Measurements from ENCODE around the gene U2AF2. TPM values are rescaled to one million over a fixed set of nuclear protein-coding genes. Genes with fewer than 3 reads are reported as not detected.

The U2AF2 gene
- total RNA-seq, 1 donor from 2014 or later: 143 TPM

DNA sequence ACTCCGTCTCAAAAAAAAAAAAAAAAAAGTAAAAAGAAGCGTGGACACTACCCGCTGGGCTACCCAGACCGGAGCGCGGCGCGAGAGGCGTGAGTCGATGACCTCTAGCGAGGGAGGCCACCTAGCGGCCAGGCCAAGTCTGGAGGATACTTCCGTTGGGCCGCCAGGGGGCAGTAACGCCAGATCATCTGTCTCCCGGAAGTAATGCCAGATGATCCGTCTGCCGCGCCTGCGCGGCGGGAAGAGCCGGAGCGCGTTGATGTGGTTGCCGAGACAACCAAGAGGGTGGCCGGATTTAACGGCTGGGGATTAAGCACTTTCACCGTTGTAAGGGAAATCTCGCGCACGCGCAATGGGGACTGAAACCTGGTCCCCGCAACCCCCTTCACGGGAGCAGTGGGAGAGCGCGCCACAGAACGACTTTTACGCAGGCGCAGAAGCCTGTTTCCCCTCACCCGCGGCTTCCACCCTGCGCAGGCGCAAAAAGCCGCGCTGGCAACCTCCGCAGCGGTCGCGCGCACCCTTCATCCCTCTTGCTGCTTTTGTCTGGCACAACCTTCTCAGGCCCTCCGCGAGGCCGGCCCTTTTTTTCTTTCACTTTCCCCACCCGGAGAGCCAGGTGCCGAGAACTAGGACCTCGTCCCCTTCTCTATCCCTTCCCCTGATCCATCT lies 1.0 kb upstream of the U2AF2 start:
- H3K9me3 ChIP-seq: no peaks in the 10 kb centered on the region
- no peaks in the 10 kb centered on the region for H3K27me3 ChIP-seq (ENCODE audit: low read depth)
- H3K27ac ChIP-seq: peak overlapping the region; percentile 98
- peak; percentile 98 for DNase-seq
- peaks cover 46% of the 10 kb centered on the region for H3K4me1 ChIP-seq
- ATAC-seq: peak; percentile 77 to 87
- intact Hi-C loops (cut with DNase I): no loop called here
- H3K36me3 ChIP-seq: peaks cover 11% of the 10 kb centered on the region
- TF ChIP-seq, protein P1, sequence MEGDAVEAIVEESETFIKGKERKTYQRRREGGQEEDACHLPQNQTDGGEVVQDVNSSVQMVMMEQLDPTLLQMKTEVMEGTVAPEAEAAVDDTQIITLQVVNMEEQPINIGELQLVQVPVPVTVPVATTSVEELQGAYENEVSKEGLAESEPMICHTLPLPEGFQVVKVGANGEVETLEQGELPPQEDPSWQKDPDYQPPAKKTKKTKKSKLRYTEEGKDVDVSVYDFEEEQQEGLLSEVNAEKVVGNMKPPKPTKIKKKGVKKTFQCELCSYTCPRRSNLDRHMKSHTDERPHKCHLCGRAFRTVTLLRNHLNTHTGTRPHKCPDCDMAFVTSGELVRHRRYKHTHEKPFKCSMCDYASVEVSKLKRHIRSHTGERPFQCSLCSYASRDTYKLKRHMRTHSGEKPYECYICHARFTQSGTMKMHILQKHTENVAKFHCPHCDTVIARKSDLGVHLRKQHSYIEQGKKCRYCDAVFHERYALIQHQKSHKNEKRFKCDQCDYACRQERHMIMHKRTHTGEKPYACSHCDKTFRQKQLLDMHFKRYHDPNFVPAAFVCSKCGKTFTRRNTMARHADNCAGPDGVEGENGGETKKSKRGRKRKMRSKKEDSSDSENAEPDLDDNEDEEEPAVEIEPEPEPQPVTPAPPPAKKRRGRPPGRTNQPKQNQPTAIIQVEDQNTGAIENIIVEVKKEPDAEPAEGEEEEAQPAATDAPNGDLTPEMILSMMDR (IDR thresholded peaks at IDR 0.05): peak; percentile 98
- H3K4me3 ChIP-seq: peak overlapping the region; percentile 95

DNA sequence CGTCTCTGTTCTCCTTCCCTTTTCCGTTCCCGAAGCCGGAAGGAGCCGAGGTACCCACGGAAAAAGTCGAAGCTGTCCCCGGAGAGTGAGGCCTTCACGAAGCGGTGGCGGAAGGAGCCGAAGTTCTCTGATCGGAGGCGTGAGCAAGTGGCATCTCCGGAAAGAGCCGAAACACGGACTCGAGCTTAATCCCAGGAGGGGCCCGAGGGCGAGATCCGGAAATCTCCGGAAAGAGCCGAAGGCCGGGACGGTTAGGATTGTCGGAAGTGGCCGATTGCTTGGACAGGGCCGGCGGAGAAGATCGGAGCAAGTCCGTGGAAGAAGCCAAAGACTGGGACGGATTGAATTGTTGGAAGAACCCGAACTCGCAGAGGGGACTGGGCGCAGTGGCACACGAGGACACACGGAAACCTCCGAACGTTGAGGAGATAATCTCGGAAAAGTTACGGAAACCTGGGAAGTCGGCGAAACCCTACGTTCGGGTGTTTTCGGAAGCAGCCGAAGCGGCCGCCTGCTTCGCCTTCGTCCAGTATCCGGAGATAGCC lies 440 bp upstream of the U2AF2 start:
- TF ChIP-seq, protein P1 (IDR thresholded peaks at IDR 0.05): no peak

DNA sequence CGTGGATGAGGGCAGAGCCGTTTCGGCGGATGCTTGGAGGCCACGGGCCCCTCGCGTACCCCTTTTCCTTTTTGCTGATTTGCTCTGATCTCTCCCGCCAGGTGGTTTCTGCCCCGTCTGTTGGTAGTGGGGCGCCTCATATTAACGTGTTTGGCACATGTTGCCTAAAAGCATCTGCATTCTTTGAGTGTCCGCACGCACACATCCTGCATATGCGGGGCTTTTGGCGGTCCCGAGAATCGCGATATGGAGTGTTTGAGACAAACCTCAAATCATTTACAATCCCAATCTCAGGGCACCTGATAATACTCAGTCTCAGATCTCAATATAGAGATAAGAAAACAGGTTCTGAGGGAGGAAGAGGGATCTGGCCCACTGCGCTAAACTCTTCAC lies 809 bp downstream of the U2AF2 start:
- Histone ChIP-seq H3K27ac (peak overlapping the region; percentile 98), H3K9me3 (no peaks in the 10 kb centered on the region), H3K36me3 (peaks cover 30% of the 10 kb centered on the region), H3K27me3 (ENCODE audit: low read depth) (no peaks in the 10 kb centered on the region), H3K4me3 (peak overlapping the region; percentile 95), H3K4me1 (peaks cover 49% of the 10 kb centered on the region)
- ATAC-seq: no peak
- intact Hi-C loops (cut with DNase I): no loop called here
- DNase-seq: no peak
- TF ChIP-seq, protein P1 (IDR thresholded peaks at IDR 0.05): no peak

More for the DNA sequence above, 440 bp upstream of the U2AF2 start:
- H3K27ac ChIP-seq: peak overlapping the region; percentile 98
- DNase-seq (peak; percentile 99), ATAC-seq (peak; percentile 90 to 91)
- peak overlapping the region; percentile 95 for H3K4me3 ChIP-seq
- H3K27me3 ChIP-seq (ENCODE audit: low read depth): no peaks in the 10 kb centered on the region
- H3K4me1 ChIP-seq: peaks cover 46% of the 10 kb centered on the region
- H3K36me3 ChIP-seq: peaks cover 17% of the 10 kb centered on the region
- no peaks in the 10 kb centered on the region for H3K9me3 ChIP-seq
- intact Hi-C loops (cut with DNase I): no loop called here

DNA sequence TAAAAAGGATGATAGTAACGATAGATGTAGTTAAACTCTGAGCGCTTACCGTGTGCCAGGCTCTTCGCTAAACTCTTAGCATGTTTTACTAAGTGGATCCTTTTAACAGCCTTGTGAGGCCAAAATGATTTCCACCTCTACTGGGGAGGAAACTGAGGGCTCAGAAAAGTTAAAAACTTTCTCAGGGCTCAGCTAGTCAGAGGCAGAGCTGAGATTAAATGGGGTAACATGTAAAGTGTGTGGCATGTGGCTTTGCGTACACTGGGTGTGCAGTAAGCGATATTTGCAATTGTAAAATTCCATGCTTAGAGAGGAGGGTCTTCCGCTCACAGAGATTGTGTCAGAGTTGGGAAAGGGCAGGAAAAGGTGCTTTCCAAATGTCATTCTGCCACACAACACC lies 1.7 kb downstream of the U2AF2 start:
- TF ChIP-seq, protein P1 (IDR thresholded peaks at IDR 0.05): no peak
- Histone ChIP-seq H3K4me1 (peaks cover 49% of the 10 kb centered on the region), H3K27me3 (ENCODE audit: low read depth) (no peaks in the 10 kb centered on the region), H3K4me3 (peak overlapping the region; percentile 95), H3K36me3 (peaks cover 37% of the 10 kb centered on the region), H3K27ac (no peak overlapping the region), H3K9me3 (no peaks in the 10 kb centered on the region)
- DNase-seq (no peak), ATAC-seq (no peak)
- intact Hi-C loops (cut with DNase I): no loop called here

DNA sequence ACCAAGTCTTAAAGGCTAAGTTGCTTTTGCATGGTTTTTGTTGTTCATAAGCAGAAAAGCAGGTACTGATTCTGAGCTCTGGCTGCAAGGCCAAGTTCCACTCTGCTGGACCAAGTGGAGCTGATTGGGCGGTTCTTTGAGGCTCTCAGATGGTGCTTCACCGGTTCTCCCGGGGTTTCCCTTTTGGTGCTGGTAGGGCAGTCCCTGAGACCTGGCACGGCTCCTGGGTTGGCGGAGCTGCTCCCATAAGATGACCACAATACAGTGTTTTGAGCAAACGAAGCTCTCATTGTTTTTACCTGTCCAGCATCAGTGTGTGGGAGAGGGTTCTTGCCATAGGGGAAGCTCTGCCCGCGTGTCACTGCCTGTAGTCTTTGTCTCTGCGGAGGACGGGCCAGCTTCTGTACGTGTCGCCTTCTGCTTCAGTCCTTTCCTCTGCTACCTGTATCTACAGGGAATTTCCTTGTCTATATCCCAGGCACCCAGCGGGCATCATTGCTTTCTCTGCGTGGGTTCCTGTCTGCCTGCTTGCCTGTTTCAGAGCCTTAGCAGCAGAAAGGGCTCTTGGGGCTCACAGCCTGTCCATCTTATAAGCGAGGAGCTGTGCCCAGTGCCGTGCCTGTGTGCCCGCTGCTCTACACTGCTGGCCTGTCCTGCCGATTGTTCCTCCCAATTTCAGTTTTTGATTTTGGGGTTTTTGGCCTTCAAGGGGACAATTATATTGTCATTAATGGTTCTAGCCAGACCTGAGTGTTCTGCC lies 2.3 kb downstream of the U2AF2 start:
- TF ChIP-seq, protein P1 (IDR thresholded peaks at IDR 0.05): no peak
- intact Hi-C loops (cut with DNase I): no loop called here
- no peaks in the 10 kb centered on the region for H3K27me3 ChIP-seq (ENCODE audit: low read depth)
- peaks cover 43% of the 10 kb centered on the region for H3K36me3 ChIP-seq
- DNase-seq (no peak), ATAC-seq (no peak)
- no peak overlapping the region for H3K27ac ChIP-seq
- peak overlapping the region; percentile 95 for H3K4me3 ChIP-seq
- no peaks in the 10 kb centered on the region for H3K9me3 ChIP-seq
- peaks cover 49% of the 10 kb centered on the region for H3K4me1 ChIP-seq
